Left lung (tissue), 10 donors: Measurements from ENCODE around the gene XYLB. TPM values are rescaled to one million over a fixed set of nuclear protein-coding genes. Genes with fewer than 3 reads are reported as not detected.
A peak's percentile ranks its signal among the peaks of the same experiment; 100 is the strongest.

ENCODE experiments used
- ATAC-seq: fragments of 200-7000 bp; cut with Tn5 transposase; one replicate; pipeline ENCODE4 v1.9.1; 2020; ENCODE audit warnings: moderate library complexity
- DNase-seq, 4 donors: peaks; one replicate each; pipeline ENCODE4 v3.0.0-alpha.2; 2013 to 2020
- H3K27ac ChIP-seq, 2 donors: fragments of 200-600 bp; sonication (generic) in 1 of 2; one replicate each; pipeline versions ENCODE4 v1.5.0 to v1.8.0; 2020 to 2021
- H3K27me3 ChIP-seq, 2 donors: fragments of 200-600 bp; sonication (generic) in 1 of 2; one replicate each; pipeline versions ENCODE4 v1.5.0 to v1.8.0; 2020 to 2021
- H3K36me3 ChIP-seq, 2 donors: fragments of 200-600 bp; sonication (generic) in 1 of 2; one replicate each; pipeline versions ENCODE4 v1.5.0 to v1.8.0; 2020 to 2021
- H3K4me1 ChIP-seq, 2 donors: fragments of 200-600 bp; one replicate each; pipeline ENCODE4 v1.8.0; 2021
- H3K4me3 ChIP-seq, 2 donors: fragments of 200-600 bp; sonication (generic) in 1 of 2; one replicate each; pipeline versions ENCODE4 v1.5.0 to v1.8.0; 2020 to 2021; ENCODE audit warnings: mild to moderate bottlenecking in 1 of 2
- H3K9me3 ChIP-seq, 2 donors: fragments of 200-600 bp; sonication (generic) in 1 of 2; one replicate each; pipeline versions ENCODE4 v1.5.0 to v1.8.0; 2020 to 2021
- CTCF ChIP-seq, 2 donors: fragments of 200-600 bp; sonication (generic) in 1 of 2; IDR thresholded peaks; one replicate each; pipeline versions ENCODE4 v1.5.0 to v1.8.0; 2021; ENCODE audit warnings: antibody characterized with exemption in 2 of 2
- intact Hi-C, 2 donors: fragments of 100-400 bp; cut with DNase I; formaldehyde crosslinking; loops; one replicate each; pipeline versions ENCODE4 v1.11.2 to v1.14.2; 2022
- polyA plus RNA-seq, 6 donors: library from polyadenylated mRNA; unstranded; fragments of 120-200 nt; gene quantifications; one replicate each; pipeline ENCODE4 v1.2.1, GENCODE V29; 2013; ENCODE audit not compliant: insufficient read length in 6 of 6
- total RNA-seq, 2 donors: library from RNA; stranded (reverse); fragmentation: NEBNext Ultra II Directional; extraction: Animal tissue kit (Norgen Biotek cat#: 25700); gene quantifications; one replicate each; pipeline ENCODE4 v1.2.1, GENCODE V29; 2021
- donor health status: DM: no; HTN: yes; CAD: no.
- donor health status: DM: no; HTN: no; CAD: no.

Gene XYLB
- total and polyA plus RNA-seq, 8 donors: 5.1 to 8.7 (median 7.3) TPM

DNA sequence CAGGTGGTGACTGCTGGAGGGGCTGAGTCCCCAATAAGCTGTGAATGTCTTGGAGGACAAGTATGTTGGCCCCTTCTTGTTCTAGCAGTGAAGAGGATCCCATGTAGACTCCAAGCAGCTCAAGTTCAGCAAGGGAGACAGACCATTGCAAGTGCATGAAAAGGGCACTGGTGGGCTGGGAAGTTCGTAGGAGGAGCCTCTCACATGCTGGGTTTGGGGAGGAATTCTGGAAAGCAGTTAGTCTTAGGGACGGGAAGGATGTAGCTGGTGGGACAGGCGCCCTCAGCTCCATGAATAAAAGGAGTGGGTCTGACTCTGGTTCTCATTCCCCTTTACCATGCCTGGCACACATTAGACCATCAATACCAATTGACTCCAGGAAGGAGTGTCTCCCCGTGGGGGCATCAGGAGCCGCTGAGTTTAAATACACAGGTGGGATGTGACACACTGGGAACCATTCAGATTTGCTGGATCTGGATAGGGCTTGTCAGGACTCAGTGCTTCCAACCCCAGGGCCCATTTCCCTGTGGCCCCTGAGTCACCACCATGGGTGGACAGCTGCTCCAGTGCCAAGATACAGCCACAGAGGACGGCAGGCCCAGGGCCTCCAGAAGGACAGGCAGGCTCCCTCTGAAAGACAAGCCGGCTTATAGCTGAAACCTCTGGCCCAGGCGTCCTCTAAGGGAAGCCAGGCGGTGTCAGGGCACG lies 552 bp upstream of the XYLB start:
- peaks cover 0 to 22% of the 10 kb centered on the region in 2 donors for H3K4me1 ChIP-seq
- peak; percentile 35 for ATAC-seq
- H3K4me3 ChIP-seq: peak overlapping the region; percentile 73 to 79
- no peak for DNase-seq
- TF ChIP-seq CTCF (IDR thresholded peaks at IDR 0.05): no peak
- intact Hi-C loops: no loop called here
- no peaks in the 10 kb centered on the region for H3K36me3 ChIP-seq
- no peaks in the 10 kb centered on the region for H3K27me3 ChIP-seq
- no peaks in the 10 kb centered on the region for H3K9me3 ChIP-seq
- peak overlapping the region in 1 of 2 donors; percentile 41 for H3K27ac ChIP-seq

DNA sequence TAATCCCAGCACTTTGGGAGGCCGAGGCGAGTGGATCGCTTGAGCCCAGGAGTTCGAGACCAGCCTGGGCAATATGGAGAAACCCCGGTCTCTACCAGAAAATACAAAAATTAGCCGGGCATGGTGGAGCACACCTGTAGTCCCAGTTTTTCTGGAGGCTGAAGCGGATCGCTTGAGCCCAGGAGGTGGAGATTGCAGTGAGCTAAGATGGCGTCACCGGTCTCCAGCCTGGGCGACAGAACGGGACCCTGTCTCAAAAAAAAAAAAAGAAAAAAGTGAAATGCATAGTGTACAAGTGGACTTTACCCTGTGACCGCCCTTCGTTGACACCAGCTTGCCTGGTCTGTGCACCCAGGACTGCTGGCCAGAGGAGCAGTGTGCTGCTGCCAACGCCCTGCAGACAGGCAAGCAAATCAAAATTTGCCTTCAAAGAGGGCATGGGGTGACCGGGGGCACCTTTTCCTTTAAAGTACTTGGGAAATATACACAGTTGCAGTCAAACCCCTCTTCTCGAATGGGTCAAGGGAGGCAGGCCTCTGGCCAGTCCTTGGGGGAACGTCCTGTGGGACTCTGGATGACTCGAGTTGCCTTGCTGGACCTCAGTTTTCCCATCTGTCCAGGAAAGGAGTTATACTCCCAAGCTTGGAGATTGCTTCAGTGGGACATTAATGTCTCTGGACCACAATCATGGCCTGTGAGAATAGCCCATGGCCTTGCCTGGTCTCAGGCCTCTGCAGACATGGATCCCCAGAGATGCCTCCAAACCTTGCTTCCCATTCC lies 1.0 kb downstream of the XYLB start:
- no peak overlapping the region for H3K27ac ChIP-seq
- no peaks in the 10 kb centered on the region for H3K9me3 ChIP-seq
- H3K4me1 ChIP-seq: peaks cover 0 to 22% of the 10 kb centered on the region in 2 donors
- no peaks in the 10 kb centered on the region for H3K36me3 ChIP-seq
- no peak for TF ChIP-seq CTCF (IDR thresholded peaks at IDR 0.05)
- ATAC-seq (no peak), DNase-seq (no peak)
- H3K4me3 ChIP-seq: peak overlapping the region; percentile 73 to 79
- intact Hi-C loops: no loop called here
- no peaks in the 10 kb centered on the region for H3K27me3 ChIP-seq

DNA sequence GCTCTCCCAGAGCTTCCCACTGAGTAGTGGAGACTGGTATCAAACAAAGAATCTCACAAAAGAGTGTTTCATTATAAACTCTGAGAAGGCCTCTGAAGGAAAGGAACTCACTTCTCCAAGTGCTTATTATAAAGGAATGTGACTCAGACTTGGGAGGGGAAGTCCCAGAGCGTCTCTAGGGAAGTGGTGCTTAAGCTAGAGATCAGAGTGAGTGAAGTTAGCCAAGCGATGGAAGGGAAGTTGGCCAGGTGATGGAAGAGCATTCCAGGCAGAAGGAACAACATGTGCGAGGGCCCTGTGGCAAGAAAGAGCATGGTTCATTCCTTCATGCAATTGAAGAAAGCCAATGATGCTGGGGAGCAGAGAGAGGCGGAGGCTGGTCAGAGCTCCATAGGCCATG lies 2.3 kb downstream of the XYLB start:
- Histone ChIP-seq H3K4me1 (peaks cover 0 to 22% of the 10 kb centered on the region in 2 donors), H3K27me3 (no peaks in the 10 kb centered on the region), H3K27ac (no peak overlapping the region), H3K36me3 (no peaks in the 10 kb centered on the region), H3K9me3 (no peaks in the 10 kb centered on the region), H3K4me3 (no peak overlapping the region)
- TF ChIP-seq CTCF (IDR thresholded peaks at IDR 0.05): no peak
- ATAC-seq: peak; percentile 44
- DNase-seq: no peak
- intact Hi-C loops: no loop called here

GRCh38 chr3:38349684-38350359 lies 3.2 kb downstream of the XYLB start:
- H3K27ac ChIP-seq: no peak overlapping the region
- H3K9me3 ChIP-seq: no peaks in the 10 kb centered on the region
- peaks cover 0 to 22% of the 10 kb centered on the region in 2 donors for H3K4me1 ChIP-seq
- ATAC-seq: no peak
- no peak for DNase-seq
- intact Hi-C loops: no loop called here
- no peak for TF ChIP-seq CTCF (IDR thresholded peaks at IDR 0.05)
- H3K27me3 ChIP-seq: no peaks in the 10 kb centered on the region
- no peaks in the 10 kb centered on the region for H3K36me3 ChIP-seq
- no peak overlapping the region for H3K4me3 ChIP-seq

DNA sequence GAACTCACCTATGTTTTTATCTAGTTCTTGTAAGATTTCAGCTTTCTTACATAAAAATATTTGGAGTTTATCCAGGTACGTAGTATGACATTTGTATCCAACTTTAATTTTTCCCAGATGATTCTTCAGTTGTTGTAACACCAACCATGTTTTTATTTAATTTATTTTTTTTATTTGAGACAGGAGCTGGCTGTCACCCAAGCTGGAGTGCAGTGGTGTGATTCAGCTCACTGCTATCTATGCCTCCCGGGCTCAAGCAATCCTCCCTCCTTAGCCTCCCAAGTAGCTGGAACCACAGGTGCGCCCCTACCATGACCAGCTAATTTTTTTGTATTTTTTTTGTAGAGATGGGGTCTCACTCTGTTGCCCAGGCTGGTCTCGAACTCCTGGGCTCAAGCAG lies 6.6 kb downstream of the XYLB start:
- no peak for ATAC-seq
- TF ChIP-seq CTCF (IDR thresholded peaks at IDR 0.05): no peak
- no peak for DNase-seq
- H3K27me3 ChIP-seq: no peaks in the 10 kb centered on the region
- H3K36me3 ChIP-seq: no peaks in the 10 kb centered on the region
- H3K27ac ChIP-seq: no peak overlapping the region
- intact Hi-C loops: no loop called here
- H3K4me1 ChIP-seq: peaks cover 0 to 6% of the 10 kb centered on the region in 2 donors
- H3K4me3 ChIP-seq: no peak overlapping the region
- no peaks in the 10 kb centered on the region for H3K9me3 ChIP-seq
